Measurements from ENCODE around the gene SCN4A. TPM values are rescaled to one million over a fixed set of nuclear protein-coding genes. Genes with fewer than 3 reads are reported as not detected.
A peak's percentile ranks its signal among the peaks of the same experiment; 100 is the strongest.

Gene SCN4A
- total RNA-seq, 1 donor from 2014 or later = 1.8 TPM

GRCh38 chr17:63948521-63948920 is 24.2 kb downstream of the SCN4A start:
- no peak for TF ChIP-seq CTCF (IDR thresholded peaks at IDR 0.05)
- TF ChIP-seq EZH2phosphoT487 (IDR thresholded peaks at IDR 0.05) = no peak
- TF ChIP-seq EZH2 (IDR thresholded peaks at IDR 0.05) = no peak
- Histone ChIP-seq H3K79me2 (ENCODE audit: low read depth) (no peaks in the 10 kb centered on the region), H3K27ac (no peak overlapping the region), H3F3A (ENCODE audit: low read depth) (no peaks in the 10 kb centered on the region), H2AFZ (replicated peaks) (no peak overlapping the region), H4K20me1 (ENCODE audit: low read depth) (no peaks in the 10 kb centered on the region), H3K36me3 (no peaks in the 10 kb centered on the region), H3K4me3 (no peak overlapping the region), H3K27me3 (no peaks in the 10 kb centered on the region), H3K9me3 (ENCODE audit: low read depth) (no peaks in the 10 kb centered on the region), H3K4me1 (no peaks in the 10 kb centered on the region), H3K9ac (no peak overlapping the region), H3K4me2 (no peak overlapping the region)
- DNase-seq (ENCODE audit: low spot score) = no peak
- Mint-ChIP-seq H3K36me3 (no peaks in the 10 kb centered on the region), H3K27ac (no peak overlapping the region), H3K27me3 (ENCODE audit: insufficient read depth, low read depth) (peaks cover 3% of the 10 kb centered on the region), H3K4me3 (no peak overlapping the region), H3K4me1 (peaks cover 14% of the 10 kb centered on the region), H3K9me3 (no peaks in the 10 kb centered on the region)

- Histone ChIP-seq H3K4me3 (no peak overlapping the region), H3K36me3 (no peaks in the 10 kb centered on the region), H2AFZ (replicated peaks) (no peak overlapping the region), H3K79me2 (ENCODE audit: low read depth) (no peaks in the 10 kb centered on the region), H3F3A (ENCODE audit: low read depth) (no peaks in the 10 kb centered on the region), H3K9ac (no peak overlapping the region), H3K4me1 (no peaks in the 10 kb centered on the region), H3K27me3 (no peaks in the 10 kb centered on the region), H3K9me3 (ENCODE audit: low read depth) (no peaks in the 10 kb centered on the region), H3K27ac (no peak overlapping the region), H3K4me2 (no peak overlapping the region), H4K20me1 (ENCODE audit: low read depth) (no peaks in the 10 kb centered on the region)
- Mint-ChIP-seq H3K27me3 (ENCODE audit: insufficient read depth, low read depth) (peaks cover 3% of the 10 kb centered on the region), H3K4me3 (no peak overlapping the region), H3K27ac (no peak overlapping the region), H3K4me1 (peaks cover 14% of the 10 kb centered on the region), H3K9me3 (no peaks in the 10 kb centered on the region), H3K36me3 (no peaks in the 10 kb centered on the region)
- no peak for DNase-seq (ENCODE audit: low spot score)
- TF ChIP-seq EZH2phosphoT487 (IDR thresholded peaks at IDR 0.05) (no peak), CTCF (IDR thresholded peaks at IDR 0.05) (no peak), EZH2 (IDR thresholded peaks at IDR 0.05) (no peak)
Measured at GRCh38 chr17:63947711-63948330, 24.9 kb downstream of the SCN4A start.

- H2AFZ ChIP-seq (replicated peaks) = peak overlapping the region; percentile 81
- Mint-ChIP-seq H3K9me3 (no peaks in the 10 kb centered on the region), H3K27me3 (ENCODE audit: insufficient read depth, low read depth) (peaks cover 3% of the 10 kb centered on the region), H3K4me1 (peaks cover 12% of the 10 kb centered on the region), H3K4me3 (no peak overlapping the region), H3K27ac (no peak overlapping the region), H3K36me3 (no peaks in the 10 kb centered on the region)
- no peaks in the 10 kb centered on the region for H4K20me1 ChIP-seq (ENCODE audit: low read depth)
- H3K9me3 ChIP-seq (ENCODE audit: low read depth) = no peaks in the 10 kb centered on the region
- H3K4me2 ChIP-seq = no peak overlapping the region
- peak; percentile 78 for DNase-seq (ENCODE audit: low spot score)
- no peaks in the 10 kb centered on the region for H3F3A ChIP-seq (ENCODE audit: low read depth)
- no peak overlapping the region for H3K9ac ChIP-seq
- H3K79me2 ChIP-seq (ENCODE audit: low read depth) = no peaks in the 10 kb centered on the region
- TF ChIP-seq EZH2 (IDR thresholded peaks at IDR 0.05) (no peak), EZH2phosphoT487 (IDR thresholded peaks at IDR 0.05) (no peak), CTCF (IDR thresholded peaks at IDR 0.05) (peak; percentile 71)
- no peak overlapping the region for H3K27ac ChIP-seq
- H3K27me3 ChIP-seq = no peaks in the 10 kb centered on the region
- H3K4me3 ChIP-seq = no peak overlapping the region
- H3K4me1 ChIP-seq = no peaks in the 10 kb centered on the region
- no peaks in the 10 kb centered on the region for H3K36me3 ChIP-seq
Measured at GRCh38 chr17:63946440-63947363, 26.0 kb downstream of the SCN4A start.

All from neural progenitor cell (in vitro differentiated cells).